HG03442 (cell line): ENCODE results near the gene MCM8.

Experiments used
- ATAC-seq: cut with Tn5 transposase; IDR thresholded peaks from one replicate; pipeline ENCODE4 v1.9.1; 2021; ENCODE audit warnings: mild to moderate bottlenecking, moderate library complexity; ENCODE audit not compliant: unreplicated experiment

Gene MCM8

GRCh38 chr20:6040540-6040939 is 90.1 kb downstream of the MCM8 start:
- no peak for ATAC-seq

DNA sequence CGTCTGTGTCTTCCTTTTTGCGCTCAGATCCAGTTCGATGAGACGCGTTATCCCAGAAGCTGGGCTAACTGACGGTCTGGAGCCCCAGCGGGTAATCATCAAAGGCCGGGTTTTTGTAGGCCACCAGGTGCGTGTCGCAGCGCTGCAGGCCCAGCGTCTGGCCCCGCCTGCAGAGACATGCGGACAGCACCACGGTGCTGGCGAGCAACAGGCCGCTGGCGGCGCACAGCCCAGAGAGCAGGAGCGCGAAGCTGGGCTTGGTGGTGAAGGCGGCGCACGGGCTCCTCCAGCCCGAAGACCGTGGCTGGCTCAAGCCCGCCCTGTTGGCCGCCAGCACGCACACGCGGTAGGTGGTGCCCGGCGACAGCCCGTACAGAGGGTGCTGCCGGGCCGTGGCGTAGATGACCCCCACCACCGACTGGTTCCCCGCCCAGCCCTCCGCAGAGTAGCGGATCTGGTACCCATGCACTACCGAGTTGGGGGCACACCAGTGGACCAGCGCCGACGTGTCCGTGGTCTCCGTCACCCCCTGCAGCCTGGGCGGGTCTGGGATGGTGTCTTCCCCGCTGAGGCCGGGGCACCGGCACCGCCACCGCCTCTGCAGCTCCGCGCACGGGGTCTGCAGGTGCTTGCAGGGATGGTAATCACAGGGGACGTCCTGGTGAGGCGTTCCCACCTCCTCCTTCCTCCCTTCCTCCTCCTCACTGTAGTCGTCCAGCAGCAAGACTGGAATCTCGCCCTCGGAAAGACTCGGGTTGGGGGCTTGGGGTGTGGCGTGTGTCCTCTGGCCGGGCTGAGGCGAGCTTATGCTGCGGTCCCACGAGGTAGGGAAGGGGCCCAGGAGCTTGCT is 90.7 kb downstream of the MCM8 start:
- ATAC-seq = no peak

DNA sequence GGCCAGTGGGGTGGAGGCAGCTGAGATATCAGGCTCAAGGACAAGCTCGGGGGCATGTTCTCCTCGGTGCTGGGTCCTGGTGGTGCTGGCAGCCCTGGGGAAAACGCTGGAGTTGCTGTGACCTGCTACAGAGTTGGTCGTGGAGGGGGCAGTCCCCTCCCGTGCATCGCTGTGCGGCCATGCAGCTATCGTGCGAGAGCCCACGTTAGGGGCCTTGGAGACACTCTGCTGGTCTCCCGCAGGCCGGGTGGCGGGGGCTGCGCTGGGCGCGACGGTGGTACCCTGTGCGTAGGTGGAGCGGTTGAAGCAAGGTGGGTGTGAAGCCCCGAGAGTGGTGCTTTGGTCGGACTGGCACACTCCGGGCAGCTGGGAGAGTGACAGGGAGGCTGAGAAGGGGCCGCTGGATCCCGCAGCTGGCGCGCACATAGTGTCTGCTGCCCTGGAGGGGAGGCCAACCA is 91.4 kb downstream of the MCM8 start:
- no peak for ATAC-seq

- ATAC-seq = no peak
These were observed 93.7 kb downstream of the MCM8 start for GRCh38 chr20:6044115-6044514.

GRCh38 chr20:6045566-6045965 is 95.1 kb downstream of the MCM8 start:
- no peak for ATAC-seq

GRCh38 chr20:6046432-6046831 is 96.0 kb downstream of the MCM8 start:
- ATAC-seq = no peak

DNA sequence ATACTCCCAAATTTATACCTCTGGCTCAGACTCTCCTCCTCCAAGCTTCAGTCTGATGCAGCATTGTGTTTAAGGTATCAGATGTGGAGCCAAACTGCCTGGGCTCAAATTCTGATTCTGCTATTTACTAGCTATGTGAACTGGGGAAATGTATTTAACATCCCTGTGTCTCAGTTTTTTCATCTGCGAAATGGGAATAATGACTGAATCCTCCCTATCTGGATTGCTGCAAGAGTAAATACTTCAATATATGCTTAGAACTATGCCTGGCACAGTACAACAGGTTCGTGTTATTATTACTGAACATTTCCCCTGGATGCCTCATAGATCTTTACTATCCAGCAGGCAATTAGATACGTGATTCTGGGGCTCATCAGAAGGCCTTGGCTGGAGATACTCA is 97.9 kb downstream of the MCM8 start:
- no peak for ATAC-seq
